CD4-positive, CD25-positive, alpha-beta regulatory T cell (primary cell): ENCODE data around the gene ZMIZ2. TPM values are rescaled to one million over a fixed set of nuclear protein-coding genes. Genes with fewer than 3 reads are reported as not detected.
A peak's percentile ranks its signal among the peaks of the same experiment; 100 is the strongest.
"Not testable (repeated sequence)": the region's sequence is repeated elsewhere in the genome, so short reads cannot be mapped to it uniquely, and the experiment has no call there.

Experiments
- ATAC-seq, 2 donors: fragments of 150-1000 bp; cut with Tn5 transposase; one replicate each; pipeline ENCODE4 v1.10.0; 2021; ENCODE audit warnings: low read depth in 2 of 2, moderate number of reproducible peaks in 2 of 2, moderate library complexity in 1 of 2
- DNase-seq, 3 donors: peaks; one replicate each; pipeline versions ENCODE4 v3.0.0 to v3.0.0-alpha.2; 2012 to 2022; ENCODE audit warnings: mixed read lengths in 1 of 3
- H3K27ac ChIP-seq: one replicate; pipeline ENCODE4 v1.7.0; 2013; ENCODE audit warnings: mild to moderate bottlenecking, low read length; ENCODE audit not compliant: insufficient read depth, poor library complexity, severe bottlenecking
- H3K27me3 ChIP-seq: one replicate; pipeline ENCODE4 v1.7.0; 2013; ENCODE audit warnings: low read length; ENCODE audit not compliant: control insufficient read depth, insufficient read depth
- H3K36me3 ChIP-seq: one replicate; pipeline ENCODE4 v1.7.0; 2013; ENCODE audit warnings: mild to moderate bottlenecking, low read length, moderate library complexity; ENCODE audit not compliant: control insufficient read depth, insufficient read depth
- H3K4me1 ChIP-seq: 2 replicates; pipeline ENCODE4 v1.7.0; 2013; ENCODE audit warnings: mild to moderate bottlenecking, low read length; ENCODE audit not compliant: insufficient read depth, control insufficient read depth, poor library complexity, severe bottlenecking
- H3K4me3 ChIP-seq: one replicate; pipeline ENCODE4 v1.7.0; 2013; ENCODE audit warnings: low read depth, mild to moderate bottlenecking, low read length, moderate library complexity
- H3K9me3 ChIP-seq, 2 experiments: 1 replicate in 1 of 2; 2 replicates in 1 of 2; pipeline ENCODE4 v1.7.0; 2013; ENCODE audit warnings: low read length in 2 of 2, mild to moderate bottlenecking in 1 of 2, moderate library complexity in 1 of 2; ENCODE audit not compliant: control insufficient read depth in 2 of 2
- H3K27ac Mint-ChIP-seq, 3 donors: one replicate each; pipeline ENCODE4 v1.8.0; 2020 to 2022; ENCODE audit warnings: mild to moderate bottlenecking in 3 of 3, mixed read lengths in 3 of 3, moderate library complexity in 2 of 3
- H3K27me3 Mint-ChIP-seq: one replicate; pipeline ENCODE4 v1.8.0; 2022; ENCODE audit warnings: mild to moderate bottlenecking, mixed read lengths
- H3K36me3 Mint-ChIP-seq: one replicate; pipeline ENCODE4 v1.8.0; 2020; ENCODE audit warnings: mixed read lengths
- H3K4me1 Mint-ChIP-seq, 4 donors: one replicate each; pipeline ENCODE4 v1.8.0; 2020 to 2022; ENCODE audit warnings: mixed read lengths in 4 of 4, mild to moderate bottlenecking in 1 of 4
- H3K4me3 Mint-ChIP-seq, 4 donors: one replicate each; pipeline ENCODE4 v1.8.0; 2020 to 2022; ENCODE audit warnings: mild to moderate bottlenecking in 4 of 4, mixed read lengths in 4 of 4, moderate library complexity in 3 of 4
- H3K9me3 Mint-ChIP-seq, 7 donors: one replicate each; pipeline ENCODE4 v1.8.0; 2020 to 2022; ENCODE audit warnings: mixed read lengths in 7 of 7, mild to moderate bottlenecking in 3 of 7, moderate library complexity in 2 of 7
- polyA plus RNA-seq, 4 donors: library from polyadenylated mRNA; unstranded; fragments of 300-500 nt; fragmentation: Illumina TruSeq; gene quantifications; one replicate each; pipeline ENCODE4 v1.2.3, GENCODE V29; 2021
- total RNA-seq: library from RNA; stranded (reverse); gene quantifications from one replicate; pipeline ENCODE4 v1.2.3, GENCODE V29; 2022

The ZMIZ2 gene
- total and polyA plus RNA-seq, 5 donors from 2014 or later, result 2.9 to 110 (median 4.6) TPM

GRCh38 chr7:44785218-44785617 is 36.6 kb downstream of the ZMIZ2 start:
- not testable (repeated sequence) for H3K9me3 Mint-ChIP-seq, H3K4me1 Mint-ChIP-seq, H3K27ac Mint-ChIP-seq, H3K27me3 Mint-ChIP-seq, H3K36me3 ChIP-seq, H3K27ac ChIP-seq, ATAC-seq, H3K9me3 ChIP-seq, H3K4me1 ChIP-seq, DNase-seq, H3K4me3 Mint-ChIP-seq, H3K27me3 ChIP-seq, H3K4me3 ChIP-seq
- H3K36me3 Mint-ChIP-seq, result peaks cover 10% of the 10 kb centered on the region

GRCh38 chr7:44787041-44787440 is 38.4 kb downstream of the ZMIZ2 start:
- H3K27me3 ChIP-seq, result no peaks in the 10 kb centered on the region
- Mint-ChIP-seq H3K27me3 (no peaks in the 10 kb centered on the region), H3K4me1 (peaks cover 0 to 10% (median 4%) of the 10 kb centered on the region in 4 donors), H3K9me3 (peaks cover 0 to 10% (median 2%) of the 10 kb centered on the region in 7 donors), H3K36me3 (peaks cover 10% of the 10 kb centered on the region), H3K27ac (no peak overlapping the region), H3K4me3 (no peak overlapping the region)
- H3K4me1 ChIP-seq, result peaks cover 7% of the 10 kb centered on the region
- no peak overlapping the region for H3K27ac ChIP-seq
- H3K4me3 ChIP-seq, result no peak overlapping the region
- H3K9me3 ChIP-seq, result peaks cover 0 to 5% of the 10 kb centered on the region in 2 experiments
- DNase-seq, result peak in 1 of 3 donors; percentile 40
- ATAC-seq, result no peak
- no peaks in the 10 kb centered on the region for H3K36me3 ChIP-seq

GRCh38 chr7:44787762-44788161 is 39.1 kb downstream of the ZMIZ2 start:
- Mint-ChIP-seq H3K9me3 (peaks cover 0 to 7% (median 2%) of the 10 kb centered on the region in 7 donors), H3K4me3 (no peak overlapping the region), H3K4me1 (peaks cover 0 to 8% (median 4%) of the 10 kb centered on the region in 4 donors), H3K36me3 (peaks cover 5% of the 10 kb centered on the region), H3K27ac (no peak overlapping the region), H3K27me3 (no peaks in the 10 kb centered on the region)
- Histone ChIP-seq H3K27ac (no peak overlapping the region), H3K4me3 (no peak overlapping the region), H3K4me1 (peaks cover 7% of the 10 kb centered on the region), H3K36me3 (no peaks in the 10 kb centered on the region), H3K27me3 (no peaks in the 10 kb centered on the region), H3K9me3 (peaks cover 0 to 5% of the 10 kb centered on the region in 2 experiments)
- ATAC-seq (no peak), DNase-seq (no peak)

GRCh38 chr7:44789990-44790389 is 41.3 kb downstream of the ZMIZ2 start:
- Histone ChIP-seq H3K9me3 (no peaks in the 10 kb centered on the region), H3K27me3 (no peaks in the 10 kb centered on the region), H3K4me1 (peaks cover 7% of the 10 kb centered on the region), H3K36me3 (no peaks in the 10 kb centered on the region), H3K27ac (no peak overlapping the region), H3K4me3 (no peak overlapping the region)
- Mint-ChIP-seq H3K36me3 (no peaks in the 10 kb centered on the region), H3K27me3 (no peaks in the 10 kb centered on the region), H3K4me1 (peaks cover 0 to 11% (median 4%) of the 10 kb centered on the region in 4 donors), H3K27ac (no peak overlapping the region), H3K4me3 (no peak overlapping the region), H3K9me3 (no peaks in the 10 kb centered on the region)
- ATAC-seq (no peak), DNase-seq (no peak)

GRCh38 chr7:44791278-44792219 is 42.9 kb downstream of the ZMIZ2 start:
- peaks cover 0 to 17% (median 6%) of the 10 kb centered on the region in 4 donors for H3K4me1 Mint-ChIP-seq
- H3K4me3 Mint-ChIP-seq, result peak overlapping the region in 1 of 4 donors; percentile 82

GRCh38 chr7:44793919-44794318 is 45.3 kb downstream of the ZMIZ2 start:
- H3K27ac Mint-ChIP-seq, result no peak overlapping the region

More at GRCh38 chr7:44791278-44792219, 42.9 kb downstream of the ZMIZ2 start:
- Histone ChIP-seq H3K36me3 (no peaks in the 10 kb centered on the region), H3K4me1 (peaks cover 13% of the 10 kb centered on the region), H3K4me3 (no peak overlapping the region), H3K9me3 (no peaks in the 10 kb centered on the region), H3K27ac (no peak overlapping the region), H3K27me3 (no peaks in the 10 kb centered on the region)
- H3K36me3 Mint-ChIP-seq, result no peaks in the 10 kb centered on the region
- H3K27me3 Mint-ChIP-seq, result no peaks in the 10 kb centered on the region
- no peaks in the 10 kb centered on the region for H3K9me3 Mint-ChIP-seq
- no peak for DNase-seq
- H3K27ac Mint-ChIP-seq, result peak overlapping the region in 1 of 3 donors; percentile 1
- no peak for ATAC-seq

GRCh38 chr7:44794331-44794730 is 45.7 kb downstream of the ZMIZ2 start:
- ATAC-seq (no peak), DNase-seq (no peak)
- H3K27me3 Mint-ChIP-seq, result peaks cover 4% of the 10 kb centered on the region
- peaks cover 7% of the 10 kb centered on the region for H3K36me3 ChIP-seq
- no peaks in the 10 kb centered on the region for H3K27me3 ChIP-seq
- H3K9me3 ChIP-seq, result no peaks in the 10 kb centered on the region
- no peak overlapping the region for H3K4me3 ChIP-seq
- peak overlapping the region in 2 of 4 donors; percentile 65 to 68 for H3K4me3 Mint-ChIP-seq
- H3K36me3 Mint-ChIP-seq, result peaks cover 4% of the 10 kb centered on the region
- H3K27ac ChIP-seq, result no peak overlapping the region
- no peak overlapping the region for H3K27ac Mint-ChIP-seq
- H3K9me3 Mint-ChIP-seq, result no peaks in the 10 kb centered on the region
- peaks cover 25% of the 10 kb centered on the region for H3K4me1 ChIP-seq
- peaks cover 12 to 33% (median 19%) of the 10 kb centered on the region in 4 donors for H3K4me1 Mint-ChIP-seq

More at GRCh38 chr7:44793919-44794318, 45.3 kb downstream of the ZMIZ2 start:
- peaks cover 3% of the 10 kb centered on the region for H3K36me3 ChIP-seq
- Mint-ChIP-seq H3K4me1 (peaks cover 11 to 31% (median 18%) of the 10 kb centered on the region in 4 donors), H3K4me3 (peak overlapping the region in 2 of 4 donors; percentile 65 to 68), H3K9me3 (no peaks in the 10 kb centered on the region), H3K27me3 (peaks cover 4% of the 10 kb centered on the region), H3K36me3 (peaks cover 4% of the 10 kb centered on the region)
- peaks cover 21% of the 10 kb centered on the region for H3K4me1 ChIP-seq
- no peak for DNase-seq
- no peak for ATAC-seq
- no peaks in the 10 kb centered on the region for H3K27me3 ChIP-seq
- no peak overlapping the region for H3K4me3 ChIP-seq
- no peak overlapping the region for H3K27ac ChIP-seq
- no peaks in the 10 kb centered on the region for H3K9me3 ChIP-seq
